Liver (tissue), 9 donors: ENCODE data around the gene IPO8. TPM values are rescaled to one million over a fixed set of nuclear protein-coding genes. Genes with fewer than 3 reads are reported as not detected.

Experiments
- DNase-seq: peaks from one replicate; pipeline ENCODE4 v3.0.0-alpha.2; 2017; ENCODE audit warnings: low spot score
- H3K27ac ChIP-seq, 2 donors: one replicate each; pipeline ENCODE4 v1.7.0; 2013; ENCODE audit warnings: inconsistent platforms in 2 of 2, low read length in 2 of 2, control low read depth in 1 of 2, low read depth in 1 of 2, mild to moderate bottlenecking in 1 of 2
- H3K27me3 ChIP-seq, 4 donors: one replicate each; pipeline versions ENCODE4 v1.6.1 to v1.7.0; 2013; ENCODE audit warnings: low read length in 3 of 4, inconsistent platforms in 1 of 4, mild to moderate bottlenecking in 1 of 4, moderate library complexity in 1 of 4; ENCODE audit not compliant: control insufficient read depth in 4 of 4, insufficient read depth in 4 of 4
- H3K36me3 ChIP-seq, 4 donors: one replicate each; pipeline versions ENCODE4 v1.6.1 to v1.7.0; 2013; ENCODE audit warnings: low read length in 3 of 4, mild to moderate bottlenecking in 3 of 4, low read depth in 1 of 4, moderate library complexity in 1 of 4; ENCODE audit not compliant: control insufficient read depth in 4 of 4, insufficient read depth in 3 of 4
- H3K4me1 ChIP-seq, 4 donors: one replicate each; pipeline versions ENCODE4 v1.6.1 to v1.7.0; 2013; ENCODE audit warnings: low read length in 3 of 4, mild to moderate bottlenecking in 3 of 4, moderate library complexity in 1 of 4; ENCODE audit not compliant: control insufficient read depth in 4 of 4, insufficient read depth in 4 of 4
- H3K4me3 ChIP-seq, 3 donors: one replicate each; pipeline versions ENCODE4 v1.6.1 to v1.7.0; 2013; ENCODE audit warnings: low read length in 3 of 3, control low read depth in 1 of 3, low read depth in 1 of 3, mild to moderate bottlenecking in 1 of 3
- H3K9ac ChIP-seq, 2 donors: one replicate each; pipeline ENCODE4 v1.7.0; 2013; ENCODE audit warnings: low read length in 2 of 2, mild to moderate bottlenecking in 2 of 2, moderate library complexity in 2 of 2, control low read depth in 1 of 2, low read depth in 1 of 2
- H3K9me3 ChIP-seq, 4 donors: one replicate each; pipeline versions ENCODE4 v1.6.1 to v1.7.0; 2013; ENCODE audit warnings: low read length in 3 of 4; ENCODE audit not compliant: control insufficient read depth in 4 of 4
- EGR1 ChIP-seq, 2 donors: IDR thresholded peaks; 2 replicates each; pipeline ENCODE4 v1.6.1; 2016 to 2018; ENCODE audit warnings: antibody characterized with exemption in 2 of 2, low read depth in 2 of 2
- FOXA1 ChIP-seq: IDR thresholded peaks from 2 replicates; pipeline ENCODE4 v1.6.1; 2016; ENCODE audit warnings: antibody characterized with exemption
- FOXA2 ChIP-seq: IDR thresholded peaks from 2 replicates; pipeline ENCODE4 v1.6.1; 2016; ENCODE audit warnings: antibody characterized with exemption
- GABPA ChIP-seq, 2 donors: IDR thresholded peaks in 1 of 2; conservative IDR thresholded peaks in 1 of 2; 2 replicates each; pipeline ENCODE4 v1.6.1; 2016; ENCODE audit warnings: antibody characterized with exemption in 2 of 2, mild to moderate bottlenecking in 1 of 2, moderate library complexity in 1 of 2
- HNF4A ChIP-seq, 2 donors: conservative IDR thresholded peaks; 2 replicates each; pipeline ENCODE4 v1.6.1; 2016; ENCODE audit warnings: antibody characterized with exemption in 2 of 2, mild to moderate bottlenecking in 2 of 2
- HNF4G ChIP-seq: IDR thresholded peaks from 2 replicates; pipeline ENCODE4 v1.6.1; 2016; ENCODE audit warnings: antibody characterized with exemption
- JUND ChIP-seq, 2 donors: IDR thresholded peaks; 2 replicates each; pipeline ENCODE4 v1.6.1; 2016; ENCODE audit warnings: antibody characterized with exemption in 2 of 2
- NR2F2 ChIP-seq: IDR thresholded peaks from 2 replicates; pipeline ENCODE4 v1.6.1; 2016; ENCODE audit warnings: antibody characterized with exemption
- RAD21 ChIP-seq, 2 donors: IDR thresholded peaks; 2 replicates each; pipeline ENCODE4 v1.6.1; 2016; ENCODE audit warnings: antibody characterized with exemption in 2 of 2, mild to moderate bottlenecking in 2 of 2
- RXRA ChIP-seq, 2 donors: IDR thresholded peaks; 2 replicates each; pipeline ENCODE4 v1.6.1; 2017 to 2018; ENCODE audit warnings: antibody characterized with exemption in 2 of 2, mild to moderate bottlenecking in 1 of 2
- SP1 ChIP-seq: IDR thresholded peaks from 2 replicates; pipeline ENCODE4 v1.6.1; 2018; ENCODE audit warnings: antibody characterized with exemption, mild to moderate bottlenecking
- TAF1 ChIP-seq: conservative IDR thresholded peaks from 2 replicates; pipeline ENCODE4 v1.6.1; 2016; ENCODE audit warnings: antibody characterized with exemption, mild to moderate bottlenecking
- YY1 ChIP-seq: IDR thresholded peaks from 2 replicates; pipeline ENCODE4 v1.6.1; 2016; ENCODE audit warnings: antibody characterized with exemption, mild to moderate bottlenecking
- WGBS: extraction: QIAGEN DNeasy Blood & Tissue Kit; methylation state at CpG from one replicate; pipeline ENCODE4 v1.1.7; 2013; 5-methylcytosine and 5-hydroxymethylcytosine counted together
- polyA plus RNA-seq, 2 donors: library from polyadenylated mRNA; stranded (reverse) in 1 of 2; unstranded in 1 of 2; fragments of 200-250 nt in 1 of 2; fragments of >200 nt in 1 of 2; fragmentation: Nextera tagmentation in 1 of 2; extraction: Ambion mirVana in 1 of 2; gene quantifications; one replicate each; pipeline versions ENCODE4 v1.2.1 to v1.2.3, GENCODE V29; 2013 to 2015
- total RNA-seq, 2 donors: library from RNA; depleted of rRNA; stranded (reverse); fragments of >200 nt; gene quantifications; one replicate each; pipeline ENCODE4 v1.2.3, GENCODE V29; 2014
- TF ChIP-seq, protein P1 (sequence below): IDR thresholded peaks from 2 replicates; pipeline ENCODE4 v1.6.1; 2016; ENCODE audit warnings: antibody characterized with exemption
- TF ChIP-seq, protein P2 (sequence below): fragments of 150-350 bp; IDR thresholded peaks from 2 replicates; pipeline ENCODE4 v1.5.1; 2017; ENCODE audit warnings: improper control_type of control experiment, low read depth, low read length; ENCODE audit not compliant: missing input control
- TF ChIP-seq, protein P3 (sequence below): IDR thresholded peaks from 2 replicates; pipeline ENCODE4 v1.6.1; 2016; ENCODE audit warnings: antibody characterized with exemption
- TF ChIP-seq, protein P4 (sequence below): IDR thresholded peaks from 2 replicates; pipeline ENCODE4 v1.6.1; 2016; ENCODE audit warnings: antibody characterized with exemption
- donor health status: healthy.
- donor health status: healthy.
- donor health status: healthy.
- donor health status: healthy.
- donor health status: healthy.

The IPO8 gene
- total and polyA plus RNA-seq, 4 donors = 8.0 to 33.0 (median 18.4) TPM

DNA sequence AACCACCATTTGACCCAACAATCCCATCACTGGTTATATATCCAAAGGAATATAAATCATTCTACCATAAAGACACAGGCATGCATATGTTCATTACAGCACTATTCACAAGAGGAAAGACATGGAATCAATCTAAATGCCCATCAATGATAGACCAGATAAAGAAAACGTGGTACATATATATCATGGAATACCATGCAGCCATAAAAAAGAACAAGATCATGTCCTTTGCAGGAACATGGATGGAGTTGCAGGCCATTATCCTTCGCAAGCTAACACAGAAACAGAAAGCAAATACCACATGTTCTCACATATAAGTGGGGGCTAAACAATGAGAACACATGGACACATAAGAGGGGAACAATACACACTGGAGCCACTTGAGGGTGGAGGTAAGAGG lies 43.4 kb upstream of the IPO8 start:
- Histone ChIP-seq H3K27me3 (no peaks in the 10 kb centered on the region), H3K9ac (no peak overlapping the region), H3K36me3 (peaks cover 2 to 8% (median 5%) of the 10 kb centered on the region in 4 donors), H3K4me3 (no peak overlapping the region), H3K4me1 (peaks cover 0 to 1% (median 0%) of the 10 kb centered on the region in 4 donors), H3K9me3 (no peaks in the 10 kb centered on the region), H3K27ac (no peak overlapping the region)
- 96% methylated on average over 2 of the region's 2 CpGs for WGBS
- no peak for DNase-seq
- TF ChIP-seq, protein P1, sequence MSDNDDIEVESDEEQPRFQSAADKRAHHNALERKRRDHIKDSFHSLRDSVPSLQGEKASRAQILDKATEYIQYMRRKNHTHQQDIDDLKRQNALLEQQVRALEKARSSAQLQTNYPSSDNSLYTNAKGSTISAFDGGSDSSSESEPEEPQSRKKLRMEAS = no peak
- TF ChIP-seq RXRA (IDR thresholded peaks at IDR 0.05) (no peak), GABPA (IDR thresholded peaks at IDR 0.05 in 1 of 2, conservative IDR thresholded peaks at IDR 0.05 in 1 of 2) (no peak), SP1 (no peak), EGR1 (IDR thresholded peaks at IDR 0.05; ENCODE audit: low read depth in 2 of 2) (no peak), NR2F2 (no peak), TAF1 (no peak), JUND (IDR thresholded peaks at IDR 0.05) (no peak), FOXA1 (no peak), HNF4G (no peak), HNF4A (conservative IDR thresholded peaks at IDR 0.05) (no peak), YY1 (no peak)
- TF ChIP-seq, protein P2, sequence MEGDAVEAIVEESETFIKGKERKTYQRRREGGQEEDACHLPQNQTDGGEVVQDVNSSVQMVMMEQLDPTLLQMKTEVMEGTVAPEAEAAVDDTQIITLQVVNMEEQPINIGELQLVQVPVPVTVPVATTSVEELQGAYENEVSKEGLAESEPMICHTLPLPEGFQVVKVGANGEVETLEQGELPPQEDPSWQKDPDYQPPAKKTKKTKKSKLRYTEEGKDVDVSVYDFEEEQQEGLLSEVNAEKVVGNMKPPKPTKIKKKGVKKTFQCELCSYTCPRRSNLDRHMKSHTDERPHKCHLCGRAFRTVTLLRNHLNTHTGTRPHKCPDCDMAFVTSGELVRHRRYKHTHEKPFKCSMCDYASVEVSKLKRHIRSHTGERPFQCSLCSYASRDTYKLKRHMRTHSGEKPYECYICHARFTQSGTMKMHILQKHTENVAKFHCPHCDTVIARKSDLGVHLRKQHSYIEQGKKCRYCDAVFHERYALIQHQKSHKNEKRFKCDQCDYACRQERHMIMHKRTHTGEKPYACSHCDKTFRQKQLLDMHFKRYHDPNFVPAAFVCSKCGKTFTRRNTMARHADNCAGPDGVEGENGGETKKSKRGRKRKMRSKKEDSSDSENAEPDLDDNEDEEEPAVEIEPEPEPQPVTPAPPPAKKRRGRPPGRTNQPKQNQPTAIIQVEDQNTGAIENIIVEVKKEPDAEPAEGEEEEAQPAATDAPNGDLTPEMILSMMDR = no peak
- TF ChIP-seq, protein P3, sequence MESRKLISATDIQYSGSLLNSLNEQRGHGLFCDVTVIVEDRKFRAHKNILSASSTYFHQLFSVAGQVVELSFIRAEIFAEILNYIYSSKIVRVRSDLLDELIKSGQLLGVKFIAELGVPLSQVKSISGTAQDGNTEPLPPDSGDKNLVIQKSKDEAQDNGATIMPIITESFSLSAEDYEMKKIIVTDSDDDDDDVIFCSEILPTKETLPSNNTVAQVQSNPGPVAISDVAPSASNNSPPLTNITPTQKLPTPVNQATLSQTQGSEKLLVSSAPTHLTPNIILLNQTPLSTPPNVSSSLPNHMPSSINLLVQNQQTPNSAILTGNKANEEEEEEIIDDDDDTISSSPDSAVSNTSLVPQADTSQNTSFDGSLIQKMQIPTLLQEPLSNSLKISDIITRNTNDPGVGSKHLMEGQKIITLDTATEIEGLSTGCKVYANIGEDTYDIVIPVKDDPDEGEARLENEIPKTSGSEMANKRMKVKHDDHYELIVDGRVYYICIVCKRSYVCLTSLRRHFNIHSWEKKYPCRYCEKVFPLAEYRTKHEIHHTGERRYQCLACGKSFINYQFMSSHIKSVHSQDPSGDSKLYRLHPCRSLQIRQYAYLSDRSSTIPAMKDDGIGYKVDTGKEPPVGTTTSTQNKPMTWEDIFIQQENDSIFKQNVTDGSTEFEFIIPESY = no peak
- TF ChIP-seq, protein P4, sequence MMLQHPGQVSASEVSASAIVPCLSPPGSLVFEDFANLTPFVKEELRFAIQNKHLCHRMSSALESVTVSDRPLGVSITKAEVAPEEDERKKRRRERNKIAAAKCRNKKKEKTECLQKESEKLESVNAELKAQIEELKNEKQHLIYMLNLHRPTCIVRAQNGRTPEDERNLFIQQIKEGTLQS = no peak

DNA sequence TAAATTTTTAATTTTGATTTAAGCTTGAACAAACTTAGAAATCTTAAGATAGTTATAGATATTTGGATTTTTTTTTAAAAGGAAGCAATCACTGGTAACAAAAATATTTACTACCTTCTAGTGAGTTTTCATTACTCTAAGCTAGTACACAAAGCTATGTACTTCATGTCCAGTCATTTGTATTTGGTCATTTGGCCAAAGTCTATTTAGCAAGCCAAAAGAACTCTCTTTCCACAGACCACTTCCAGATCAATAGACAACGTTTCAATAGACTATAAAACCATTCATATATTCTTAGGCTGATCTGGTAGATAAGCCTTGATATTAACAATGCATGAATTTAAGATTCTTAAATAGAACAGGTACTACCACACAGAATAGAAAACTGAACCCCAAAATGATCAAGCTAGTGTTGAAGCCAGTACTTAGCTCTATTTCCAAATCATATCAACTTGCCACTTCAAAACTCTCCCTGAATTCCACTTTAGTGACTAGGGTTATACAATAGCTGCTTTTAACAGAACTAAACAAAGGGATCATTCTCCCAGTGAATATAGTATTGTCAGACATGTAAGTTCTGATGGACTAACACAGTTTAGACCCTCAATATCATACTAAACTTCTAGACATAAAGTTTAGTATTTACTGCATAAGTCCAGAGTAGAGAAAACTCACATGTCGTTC lies 37.4 kb upstream of the IPO8 start:
- H3K4me3 ChIP-seq = no peak overlapping the region
- WGBS = 56% methylated on average over 2 of the region's 2 CpGs
- H3K9me3 ChIP-seq = no peaks in the 10 kb centered on the region
- TF ChIP-seq HNF4G (peak; percentile 31), FOXA2 (no peak), SP1 (peak; percentile 47), RXRA (IDR thresholded peaks at IDR 0.05) (peak in 1 of 2 donors; percentile 4), RAD21 (IDR thresholded peaks at IDR 0.05) (peak in 1 of 2 donors; percentile 7), HNF4A (conservative IDR thresholded peaks at IDR 0.05) (peak; percentile 76 to 83), GABPA (IDR thresholded peaks at IDR 0.05 in 1 of 2, conservative IDR thresholded peaks at IDR 0.05 in 1 of 2) (no peak), YY1 (peak; percentile 14)
- peaks cover 0 to 3% (median under 1%) of the 10 kb centered on the region in 4 donors for H3K4me1 ChIP-seq
- peaks cover 1 to 10% (median 9%) of the 10 kb centered on the region in 4 donors for H3K36me3 ChIP-seq
- H3K9ac ChIP-seq = no peak overlapping the region
- peak overlapping the region in 1 of 2 donors; percentile 52 for H3K27ac ChIP-seq
- H3K27me3 ChIP-seq = no peaks in the 10 kb centered on the region
- no peak for DNase-seq
